Ovary (tissue), 9 donors: ENCODE measurements around the gene CYP4A22. TPM values are rescaled to one million over a fixed set of nuclear protein-coding genes. Genes with fewer than 3 reads are reported as not detected.
"Not testable (repeated sequence)": the region's sequence is repeated elsewhere in the genome, so short reads cannot be mapped to it uniquely, and the experiment has no call there.

ENCODE experiments used
- DNase-seq, 5 donors: peaks; one replicate each; pipeline ENCODE4 v3.0.0-alpha.2; 2019 to 2020
- H3K27ac ChIP-seq, 2 donors: fragments of 200-600 bp; one replicate each; pipeline versions ENCODE4 v1.5.1 to v1.8.0; 2019 to 2022
- H3K27me3 ChIP-seq: fragments of 200-600 bp; one replicate; pipeline ENCODE4 v1.8.0; 2022
- H3K36me3 ChIP-seq: fragments of 200-600 bp; sonication (generic); one replicate; pipeline ENCODE4 v1.5.1; 2019
- H3K4me1 ChIP-seq: one replicate; pipeline ENCODE4 v1.8.1; 2013; ENCODE audit warnings: mild to moderate bottlenecking, moderate library complexity; ENCODE audit not compliant: insufficient read depth
- H3K4me3 ChIP-seq: fragments of 200-600 bp; sonication (generic); one replicate; pipeline ENCODE4 v1.5.1; 2017
- H3K9me3 ChIP-seq, 2 donors: fragments of 200-600 bp in 1 of 2; sonication (generic) in 1 of 2; one replicate each; pipeline versions ENCODE4 v1.5.1 to v1.8.1; 2013 to 2019; ENCODE audit warnings: mild to moderate bottlenecking in 1 of 2, moderate library complexity in 1 of 2
- CTCF ChIP-seq, 3 donors: fragments of 450-650 bp in 2 of 3; fragments of 200-600 bp in 1 of 3; IDR thresholded peaks; one replicate each; pipeline versions ENCODE4 v1.5.1 to v1.8.0; 2016 to 2022; ENCODE audit warnings: antibody characterized with exemption in 3 of 3, mild to moderate bottlenecking in 1 of 3
- EP300 ChIP-seq: sonication (generic); formaldehyde crosslinking; IDR thresholded peaks from one replicate; pipeline ENCODE4 v1.6.1; 2017; ENCODE audit warnings: antibody characterized with exemption
- POLR2A ChIP-seq: fragments of 450-650 bp; IDR thresholded peaks from one replicate; pipeline ENCODE4 v1.6.1; 2017; ENCODE audit warnings: antibody characterized with exemption, mild to moderate bottlenecking, moderate library complexity
- WGBS, 3 donors: extraction: QIAGEN DNeasy Blood & Tissue Kit in 1 of 3; methylation state at CpG; one replicate each; pipeline versions ENCODE4 v1.1.5 to v1.1.7; 2013 to 2017; 5-methylcytosine and 5-hydroxymethylcytosine counted together
- intact Hi-C, 4 donors: fragments of 100-400 bp; cut with DNase I; formaldehyde crosslinking; loops; one replicate each; pipeline versions ENCODE4 v1.11.0 to v1.15.1; 2022 to 2023
- polyA plus RNA-seq, 2 donors: library from polyadenylated mRNA; stranded (reverse); fragments of 200-250 nt in 1 of 2; fragments of 350-450 nt in 1 of 2; fragmentation: Illumina TruSeq in 1 of 2; extraction: RNeasy Lipid Tissue Mini Kit (QIAGEN cat#74804) in 1 of 2; gene quantifications; one replicate each; pipeline ENCODE4 v1.2.3, GENCODE V29; 2013 to 2014
- total RNA-seq, 7 donors: library from RNA; depleted of rRNA in 2 of 7; stranded (reverse); fragments of >200 nt in 2 of 7; fragmentation: NEBNext Ultra II Directional in 3 of 7; extraction: Animal tissue kit (Norgen Biotek cat#: 25700) in 3 of 7; gene quantifications; one replicate each; pipeline versions ENCODE4 v1.1.0 to v1.2.4, GENCODE V29; 2016 to 2023
- donor health status: DM: no; HTN: no; CAD: no; lungs with moderate emphysema.
- donor health status: DM: no; HTN: no; CAD: no.
- donor health status: Bipolar disorder and iron deficiency.
- donor health status: DM: yes; HTN: yes; CAD: no.
- donor health status: DM: no; HTN: no; CAD: no.
- donor health status: DM: yes; HTN: yes; CAD: no.

CYP4A22 gene
- total and polyA plus RNA-seq, 9 donors, result 0.08 to 0.57 TPM; not detected in 7

DNA sequence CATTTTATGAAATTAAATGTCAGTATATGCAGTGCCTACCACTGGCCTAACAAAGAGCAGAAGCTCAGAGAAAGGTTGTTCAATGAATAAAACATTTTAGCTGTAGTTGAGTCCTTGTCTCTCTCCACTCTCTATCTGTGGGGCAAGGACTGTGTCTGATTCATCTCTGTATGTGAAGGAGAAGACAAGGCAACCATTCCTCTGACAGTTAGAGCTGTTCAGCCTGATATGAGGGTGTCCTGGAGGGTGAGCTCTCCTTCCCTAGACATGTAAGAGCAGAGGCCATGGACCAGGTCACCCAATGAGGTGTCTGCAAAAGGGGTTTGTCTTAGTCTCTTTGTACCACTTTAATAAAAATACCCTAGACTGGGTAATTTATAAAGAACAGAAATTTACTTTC lies 57.1 kb downstream of the CYP4A22 start:
- Histone ChIP-seq H3K27ac (no peak overlapping the region), H3K4me3 (no peak overlapping the region), H3K4me1 (peaks cover 12% of the 10 kb centered on the region), H3K27me3 (no peaks in the 10 kb centered on the region), H3K9me3 (no peaks in the 10 kb centered on the region), H3K36me3 (no peaks in the 10 kb centered on the region)
- intact Hi-C loops, result loop anchor here in 2 of 4 donors (5.0 to 10.0 kb wide), 2 partner anchors 240 to 518 kb away; partner anchors contain the start of gene FOXD2 (in 1 of the 2)
- TF ChIP-seq EP300 (no peak), CTCF (IDR thresholded peaks at IDR 0.05) (no peak), POLR2A (no peak)
- no peak for DNase-seq

GRCh38 chr1:47195981-47196380 lies 58.7 kb downstream of the CYP4A22 start:
- not testable (repeated sequence) for DNase-seq, H3K36me3 ChIP-seq, H3K9me3 ChIP-seq, H3K27me3 ChIP-seq, H3K4me3 ChIP-seq, H3K27ac ChIP-seq, H3K4me1 ChIP-seq
- WGBS, 3 donors, result 82 to 86% (median 83%) methylated on average over 9 of the region's 9 CpGs
- intact Hi-C loops, result loop anchor here in 1 of 4 donors (10.0 kb wide), 1 partner anchor 239 kb away; the partner anchor contains the start of gene FOXD2

- Histone ChIP-seq H3K36me3 (no peaks in the 10 kb centered on the region), H3K27ac (no peak overlapping the region), H3K27me3 (no peaks in the 10 kb centered on the region), H3K4me1 (peaks cover 7% of the 10 kb centered on the region), H3K4me3 (no peak overlapping the region), H3K9me3 (no peaks in the 10 kb centered on the region)
- no peak for TF ChIP-seq POLR2A
- TF ChIP-seq CTCF (IDR thresholded peaks at IDR 0.05), result no peak
- TF ChIP-seq EP300, result no peak
- 32 to 50% (median 34%) methylated on average over 3 of the region's 3 CpGs for WGBS, 3 donors
- no peak for DNase-seq
- intact Hi-C loops, result loop anchor here in 1 of 4 donors (10.0 kb wide), 1 partner anchor 238 kb away; the partner anchor contains the start of gene FOXD2
These were observed 59.4 kb downstream of the CYP4A22 start for GRCh38 chr1:47196622-47197021.

GRCh38 chr1:47198214-47198613 lies 61.0 kb downstream of the CYP4A22 start:
- WGBS, 3 donors, result 82 to 86% (median 85%) methylated on average over 4 of the region's 4 CpGs
- Histone ChIP-seq H3K27me3 (no peaks in the 10 kb centered on the region), H3K4me1 (no peaks in the 10 kb centered on the region), H3K4me3 (no peak overlapping the region), H3K27ac (no peak overlapping the region), H3K36me3 (no peaks in the 10 kb centered on the region), H3K9me3 (no peaks in the 10 kb centered on the region)
- intact Hi-C loops, result loop anchor here in 1 of 4 donors (10.0 kb wide), 1 partner anchor 237 kb away; the partner anchor contains the start of gene FOXD2
- no peak for DNase-seq
- TF ChIP-seq POLR2A (no peak), EP300 (no peak), CTCF (IDR thresholded peaks at IDR 0.05) (no peak)

Other genes with a start within 250 kb of the CYP4A22 start
- gene CYP4A11, start 196.0 kb upstream of the CYP4A22 start, total RNA-seq, result 1 to 10 TPM in 1 of 7 donors, under 1 TPM in 3, not detected in 3; 0.10 to 4.0 (median 0.28) TPM
- gene CYP4A11, start 196.0 kb upstream of the CYP4A22 start, polyA plus RNA-seq, result not detected
- 10 to 100 TPM in 1 of 7 donors, 1 to 10 TPM in 2, under 1 TPM in 4; 0.18 to 12.3 (median 0.77) TPM for gene CYP4X1, start 113.8 kb upstream of the CYP4A22 start, total RNA-seq
- 1 to 10 TPM in 1 of 2 donors, under 1 TPM in 1; 0.97 to 6.8 TPM for gene CYP4X1, start 113.8 kb upstream of the CYP4A22 start, polyA plus RNA-seq
- gene CYP4Z1, start 70.2 kb upstream of the CYP4A22 start, total RNA-seq, result under 1 TPM in 2 of 7 donors, not detected in 5; 0.27 to 0.80 TPM
- under 1 TPM; 0.07 to 0.27 TPM for gene CYP4Z1, start 70.2 kb upstream of the CYP4A22 start, polyA plus RNA-seq
- gene PDZK1IP1, start 52.6 kb downstream of the CYP4A22 start, total RNA-seq, result 10 to 100 TPM in 1 of 7 donors, 1 to 10 TPM in 2, under 1 TPM in 2, not detected in 2; 0.36 to 66.1 (median 3.1) TPM
- under 1 TPM; 0.42 to 0.61 TPM for gene PDZK1IP1, start 52.6 kb downstream of the CYP4A22 start, polyA plus RNA-seq
- 1 to 10 TPM; 1.2 to 4.7 (median 2.1) TPM for gene TAL1, start 94.8 kb downstream of the CYP4A22 start, total RNA-seq
- gene TAL1, start 94.8 kb downstream of the CYP4A22 start, polyA plus RNA-seq, result 1 to 10 TPM; 2.4 to 4.1 TPM
- 1 to 10 TPM in 4 of 7 donors, under 1 TPM in 3; 0.60 to 2.3 (median 1.0) TPM for gene STIL, start 176.7 kb downstream of the CYP4A22 start, total RNA-seq
- 1 to 10 TPM in 1 of 2 donors, under 1 TPM in 1; 0.64 to 1.8 TPM for gene STIL, start 176.7 kb downstream of the CYP4A22 start, polyA plus RNA-seq
- gene CMPK1, start 196.3 kb downstream of the CYP4A22 start, total RNA-seq, result 10 to 100 TPM; 52.2 to 71.5 (median 64.1) TPM
- 100 to 1,000 TPM in 1 of 2 donors, 10 to 100 TPM in 1; 38.8 to 109 TPM for gene CMPK1, start 196.3 kb downstream of the CYP4A22 start, polyA plus RNA-seq